HG03558 (cell line): ENCODE results near the gene TXNDC11.
"Not testable (repeated sequence)": the region's sequence is repeated elsewhere in the genome, so short reads cannot be mapped to it uniquely, and the experiment has no call there.

Experiments
- ATAC-seq: cut with Tn5 transposase; IDR thresholded peaks from one replicate; pipeline ENCODE4 v1.9.1; 2021; ENCODE audit warnings: moderate number of reproducible peaks; ENCODE audit not compliant: unreplicated experiment; ENCODE audit errors: extremely low read depth

TXNDC11 gene, protein sequence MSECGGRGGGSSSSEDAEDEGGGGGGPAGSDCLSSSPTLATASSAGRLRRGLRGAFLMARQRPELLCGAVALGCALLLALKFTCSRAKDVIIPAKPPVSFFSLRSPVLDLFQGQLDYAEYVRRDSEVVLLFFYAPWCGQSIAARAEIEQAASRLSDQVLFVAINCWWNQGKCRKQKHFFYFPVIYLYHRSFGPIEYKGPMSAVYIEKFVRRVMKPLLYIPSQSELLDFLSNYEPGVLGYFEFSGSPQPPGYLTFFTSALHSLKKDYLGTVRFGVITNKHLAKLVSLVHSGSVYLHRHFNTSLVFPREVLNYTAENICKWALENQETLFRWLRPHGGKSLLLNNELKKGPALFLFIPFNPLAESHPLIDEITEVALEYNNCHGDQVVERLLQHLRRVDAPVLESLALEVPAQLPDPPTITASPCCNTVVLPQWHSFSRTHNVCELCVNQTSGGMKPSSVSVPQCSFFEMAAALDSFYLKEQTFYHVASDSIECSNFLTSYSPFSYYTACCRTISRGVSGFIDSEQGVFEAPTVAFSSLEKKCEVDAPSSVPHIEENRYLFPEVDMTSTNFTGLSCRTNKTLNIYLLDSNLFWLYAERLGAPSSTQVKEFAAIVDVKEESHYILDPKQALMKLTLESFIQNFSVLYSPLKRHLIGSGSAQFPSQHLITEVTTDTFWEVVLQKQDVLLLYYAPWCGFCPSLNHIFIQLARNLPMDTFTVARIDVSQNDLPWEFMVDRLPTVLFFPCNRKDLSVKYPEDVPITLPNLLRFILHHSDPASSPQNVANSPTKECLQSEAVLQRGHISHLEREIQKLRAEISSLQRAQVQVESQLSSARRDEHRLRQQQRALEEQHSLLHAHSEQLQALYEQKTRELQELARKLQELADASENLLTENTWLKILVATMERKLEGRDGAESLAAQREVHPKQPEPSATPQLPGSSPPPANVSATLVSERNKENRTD

DNA sequence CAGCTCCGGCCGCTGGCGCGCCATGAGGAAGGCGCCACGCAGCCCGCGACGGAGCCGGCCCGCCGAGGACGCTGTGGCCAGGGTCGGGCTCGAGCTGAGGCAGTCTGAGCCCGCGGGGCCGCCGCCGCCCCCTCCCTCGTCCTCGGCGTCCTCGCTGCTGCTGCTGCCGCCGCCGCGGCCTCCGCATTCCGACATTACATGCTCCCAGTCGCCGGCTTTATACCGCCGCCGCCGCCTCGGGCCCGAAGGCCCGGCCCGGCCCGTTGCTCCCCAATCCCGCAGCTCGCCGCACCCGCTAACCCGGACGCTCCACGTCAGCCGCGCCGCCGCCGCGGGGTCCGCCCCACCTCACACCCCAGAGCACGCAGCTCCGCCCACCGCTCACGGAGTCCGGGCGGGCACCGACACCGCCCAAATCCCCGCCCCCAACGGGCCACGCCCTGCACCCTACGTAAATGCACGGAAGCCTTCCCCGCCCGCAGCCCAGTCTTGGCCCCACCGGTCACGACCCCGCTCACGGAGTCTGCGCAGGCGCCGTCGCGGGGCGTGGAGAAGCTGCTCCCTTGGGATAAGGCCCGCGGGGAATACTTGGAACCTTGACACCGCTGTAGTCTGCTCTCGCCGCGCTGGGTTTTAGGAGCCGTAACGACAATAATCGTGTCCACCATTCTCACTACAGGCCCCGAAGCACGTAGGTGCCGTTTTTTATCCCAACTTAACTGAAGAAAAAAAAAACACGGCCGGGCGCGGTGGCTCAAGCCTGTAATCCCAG is at the start of gene TXNDC11:
Gene TXNDC11 (minus strand): TSS at position 322 of the 772 bp plus-strand sequence. CDS start 127 bp downstream, at position 195.
- peak; percentile 81 for ATAC-seq

- ATAC-seq, result no peak
Measured at GRCh38 chr16:11791144-11791828, 48.6 kb upstream of the TXNDC11 start.

- ATAC-seq, result no peak
Measured at GRCh38 chr16:11788914-11789313, 46.3 kb upstream of the TXNDC11 start.

DNA sequence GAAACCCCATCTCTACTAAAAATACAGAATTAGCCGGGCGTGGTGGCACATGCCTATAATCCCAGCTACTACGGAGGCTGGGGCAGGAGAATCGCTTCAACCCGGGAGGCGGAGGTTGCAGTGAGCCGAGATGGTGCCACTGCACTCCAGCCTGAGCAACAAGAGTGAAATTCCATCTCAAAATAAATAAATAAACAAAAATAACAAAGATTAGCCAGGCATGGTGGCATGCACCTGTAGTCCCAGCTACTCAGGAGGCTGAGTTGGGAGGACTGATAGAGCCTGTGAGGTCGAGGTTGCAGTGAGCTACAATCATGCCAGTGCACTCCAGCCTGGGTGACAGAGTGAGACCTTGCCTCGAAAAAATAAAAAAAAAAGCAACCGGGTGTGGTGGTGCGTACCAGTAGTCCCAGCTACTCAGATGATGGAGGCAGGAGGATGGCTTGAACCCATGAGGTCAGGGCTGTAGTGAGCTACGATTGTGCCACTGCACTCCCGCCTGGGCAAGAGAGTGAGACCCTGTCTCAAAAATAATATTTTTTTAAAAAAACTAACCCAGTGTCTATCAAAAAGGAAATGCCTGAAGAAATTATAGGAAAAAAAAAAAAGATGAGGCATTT is 42.4 kb upstream of the TXNDC11 start:
- not testable (repeated sequence) for ATAC-seq

DNA sequence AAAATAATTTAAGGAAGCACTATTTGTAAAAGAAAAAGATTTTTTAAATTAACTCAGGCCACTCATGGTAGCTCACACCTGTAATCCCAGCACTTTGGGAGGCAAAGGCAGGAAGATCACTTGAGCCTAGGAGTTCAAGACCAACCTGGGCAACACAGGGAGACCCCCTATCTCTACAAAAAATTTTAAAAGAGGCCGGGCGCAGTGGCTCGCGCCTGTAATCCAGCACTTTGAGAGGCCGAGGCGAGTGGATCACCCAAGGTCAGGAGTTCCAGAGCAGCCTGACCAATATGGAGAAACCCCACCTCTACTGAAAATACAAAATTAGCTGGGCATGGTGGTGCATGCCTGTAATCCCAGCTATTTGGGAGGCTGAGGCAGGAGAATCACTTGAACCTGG is 41.7 kb upstream of the TXNDC11 start:
- not testable (repeated sequence) for ATAC-seq

GRCh38 chr16:11784038-11784369 is 41.3 kb upstream of the TXNDC11 start:
- ATAC-seq, result no peak

GRCh38 chr16:11783319-11784037 is 40.8 kb upstream of the TXNDC11 start:
- peak; percentile 42 for ATAC-seq

DNA sequence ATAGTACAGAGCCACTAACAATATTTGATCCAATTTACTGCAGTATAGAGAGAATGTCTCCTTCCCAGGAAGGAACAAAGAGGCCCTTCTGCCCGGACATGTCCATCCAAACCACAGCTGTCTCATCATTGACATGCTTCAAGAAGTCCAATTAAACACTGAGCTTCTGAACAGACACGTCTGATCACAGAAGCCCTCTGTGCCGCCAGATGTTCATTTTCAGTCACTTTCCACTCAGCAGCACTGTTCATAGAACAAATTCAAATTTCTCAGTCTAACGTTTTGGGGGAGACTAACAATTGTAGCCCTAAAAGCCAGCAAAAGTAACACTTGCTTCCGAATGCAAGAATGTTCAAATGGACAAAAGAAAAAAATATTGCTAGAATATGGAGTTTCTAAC is 39.1 kb upstream of the TXNDC11 start:
- no peak for ATAC-seq

DNA sequence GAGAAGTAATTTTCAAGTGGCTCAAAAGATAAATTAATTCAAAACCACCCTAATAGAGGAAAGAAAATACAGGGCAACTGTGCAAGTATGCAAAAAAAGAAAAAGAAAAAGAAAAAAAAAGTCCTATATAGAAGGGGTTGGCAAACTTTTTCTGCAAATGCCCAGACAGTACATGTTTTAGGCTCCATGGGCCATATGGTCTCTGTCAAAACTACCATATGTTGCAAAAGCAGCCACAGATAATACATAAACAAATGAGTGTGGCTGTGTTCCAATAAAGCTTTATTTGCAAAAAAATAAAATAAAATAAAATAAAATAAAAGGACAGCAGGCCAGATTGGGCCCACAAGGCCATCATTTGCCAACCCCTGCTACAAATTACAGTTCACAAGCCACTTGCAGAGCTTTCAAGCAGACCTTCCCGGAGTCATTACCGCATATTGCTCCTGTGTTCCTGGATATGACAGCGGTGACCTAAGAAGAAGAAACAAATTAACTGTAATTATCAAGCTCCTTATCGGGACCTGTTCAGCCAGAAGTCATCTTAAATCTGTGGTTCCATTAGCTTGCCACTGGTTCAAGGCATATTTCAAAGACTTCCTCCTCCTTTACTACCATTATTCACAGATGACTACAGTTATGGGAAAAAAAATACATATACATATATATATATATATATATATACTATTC is 38.5 kb upstream of the TXNDC11 start:
- ATAC-seq, result no peak

DNA sequence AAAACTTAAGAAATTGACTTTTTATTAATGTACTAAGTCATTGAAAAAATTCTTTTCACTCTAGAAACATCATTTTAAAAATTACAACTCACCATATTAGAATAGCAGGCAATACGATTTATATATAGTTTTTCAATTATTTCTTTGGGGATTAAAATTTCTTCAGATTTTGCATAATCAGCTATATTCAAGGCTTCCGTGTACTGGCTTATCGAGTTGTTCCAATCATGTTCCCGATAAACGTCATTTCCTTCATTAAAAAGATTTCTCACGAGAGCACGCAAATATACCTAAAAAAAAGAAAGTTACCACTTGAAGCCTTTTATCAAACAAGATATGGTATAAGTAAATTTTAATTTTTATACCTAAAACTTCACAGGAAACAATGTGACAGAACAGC is 36.4 kb upstream of the TXNDC11 start:
- no peak for ATAC-seq

GRCh38 chr16:11774065-11774626 is 31.5 kb upstream of the TXNDC11 start:
- ATAC-seq, result no peak

- ATAC-seq, result no peak
Measured at GRCh38 chr16:11768849-11769248, 26.2 kb upstream of the TXNDC11 start.

DNA sequence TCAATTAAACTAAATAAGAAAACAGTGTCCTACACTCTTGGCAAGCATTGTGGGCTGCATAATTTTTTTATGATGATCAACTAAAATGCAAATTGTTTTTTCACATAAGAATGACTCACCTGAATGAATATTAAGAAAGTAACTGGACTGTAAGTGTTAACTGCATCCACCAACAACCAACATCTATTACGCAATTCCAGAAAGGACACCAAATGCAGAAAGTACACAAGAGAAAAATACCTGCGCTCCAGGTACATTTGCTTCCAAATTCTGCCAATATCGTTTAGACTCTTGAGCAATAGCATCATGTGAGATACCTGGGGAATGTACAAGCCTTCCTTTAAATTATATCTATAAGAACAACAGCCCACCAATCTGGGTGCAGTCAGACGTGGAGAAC is 19.8 kb upstream of the TXNDC11 start:
- ATAC-seq, result no peak

DNA sequence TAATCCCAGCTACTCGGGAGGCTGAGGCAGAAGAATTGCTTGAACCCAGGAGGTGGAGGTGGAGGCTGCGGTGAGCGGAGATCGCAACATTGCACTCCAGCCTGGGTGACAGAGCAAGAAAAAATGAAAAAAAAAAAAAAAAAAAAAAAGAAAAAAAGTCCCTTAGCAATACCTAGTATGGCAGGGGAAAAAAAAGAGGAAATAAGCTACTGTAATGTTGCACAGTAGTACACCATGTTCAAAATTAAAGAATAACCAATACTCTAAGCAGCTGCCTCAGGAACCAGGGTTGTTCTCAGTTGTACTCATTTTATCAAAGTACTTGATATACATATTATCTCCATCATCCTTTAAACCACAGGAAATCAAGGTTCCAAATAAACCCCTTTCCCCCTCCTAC is 17.3 kb upstream of the TXNDC11 start:
- no peak for ATAC-seq

DNA sequence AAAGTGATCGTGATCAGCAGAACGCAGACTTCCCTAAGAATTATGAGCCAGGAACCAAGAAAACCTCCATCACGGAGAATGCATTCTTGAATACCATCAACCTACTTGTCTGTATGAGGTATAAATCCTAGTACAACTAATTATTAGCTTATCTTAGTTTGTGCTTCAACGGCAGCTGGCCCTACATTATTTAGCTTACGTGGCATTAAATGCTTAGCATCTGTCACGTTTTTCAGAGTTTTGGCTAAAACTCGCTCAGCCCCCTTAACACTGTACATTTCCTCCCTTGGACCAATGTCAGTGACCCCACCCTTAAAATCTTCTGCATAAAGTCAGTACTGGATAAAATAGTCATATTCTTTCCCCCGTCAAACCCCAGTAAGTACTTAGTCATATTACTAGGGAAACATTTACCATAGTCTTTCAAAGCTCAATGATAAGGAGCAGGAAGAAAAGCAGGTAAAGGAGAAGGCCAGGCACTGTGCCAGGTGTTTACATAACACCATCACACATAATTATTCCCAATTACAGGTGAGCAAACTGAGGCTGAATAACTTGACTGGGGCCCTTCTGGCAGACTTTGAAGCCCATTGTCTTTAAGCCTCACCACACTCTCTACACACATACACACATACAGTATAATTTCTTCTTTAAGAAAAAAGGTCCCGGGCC is 16.6 kb upstream of the TXNDC11 start:
- ATAC-seq, result no peak

GRCh38 chr16:11757671-11758545 is 15.3 kb upstream of the TXNDC11 start:
- ATAC-seq, result no peak

DNA sequence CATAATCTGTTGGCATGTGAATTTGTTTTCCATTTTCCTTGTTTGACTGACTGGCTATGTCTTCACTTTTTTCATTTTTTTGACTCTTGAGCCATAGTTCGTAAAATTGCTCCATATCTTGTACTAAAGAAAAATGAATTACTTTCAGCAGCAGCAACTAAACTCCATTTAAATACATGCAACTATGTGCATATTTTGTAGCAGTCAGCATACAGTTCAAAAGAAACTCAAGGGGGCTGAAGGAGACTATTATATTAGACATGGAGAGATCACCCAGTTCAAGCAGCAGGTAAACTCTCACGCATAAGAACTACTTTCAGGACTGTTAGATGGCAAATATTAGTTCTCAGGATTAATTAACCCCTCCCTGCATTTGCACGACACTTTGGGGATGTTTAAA is 13.6 kb upstream of the TXNDC11 start:
- ATAC-seq, result no peak
